PC-9 (cell line): ENCODE results near the gene IMPG1. TPM values are rescaled to one million over a fixed set of nuclear protein-coding genes. Genes with fewer than 3 reads are reported as not detected.

Experiments
- BruUV-seq: library from RNA; stranded (reverse); fragments of 400-500 nt; replicated peaks from 2 replicates; lab custom pipeline; 2021; lab: Mats Ljungman, UMichigan
- CTCF ChIA-PET: fragments of 300-600 bp; sonication (Branson Sonifier 250); formaldehyde crosslinking; loops from one replicate; lab custom pipeline; 2022; ENCODE audit warnings: antibody characterized with exemption; lab: Charles Lee
- POLR2A ChIA-PET: fragments of 300-600 bp; sonication (Branson Sonifier 250); formaldehyde crosslinking; loops from one replicate; lab custom pipeline; 2022; ENCODE audit warnings: antibody characterized with exemption; ENCODE audit not compliant: unreplicated experiment; lab: Charles Lee
- DNase-seq, 2 experiments: peaks; one replicate each; pipeline versions ENCODE4 v3.0.0 to v3.0.0-alpha.2; 2015 to 2022; ENCODE audit warnings: mixed read lengths in 1 of 2
- H2AFZ ChIP-seq: fragments of 200-600 bp; sonication (generic); 2 replicates; pipeline ENCODE4 v1.8.1; 2017; ENCODE audit warnings: antibody characterized with exemption
- H3F3A ChIP-seq: fragments of 200-600 bp; sonication (generic); 2 replicates; pipeline ENCODE4 v1.8.1; 2017; ENCODE audit warnings: antibody characterized with exemption, mild to moderate bottlenecking, low read depth; ENCODE audit not compliant: insufficient read depth
- H3K27ac ChIP-seq: fragments of 200-600 bp; sonication (generic); 2 replicates; pipeline ENCODE4 v1.6.1; 2016; ENCODE audit warnings: mixed run types
- H3K27me3 ChIP-seq: fragments of 200-600 bp; sonication (generic); 2 replicates; pipeline ENCODE4 v1.6.1; 2016; ENCODE audit warnings: low read depth, mixed run types; ENCODE audit not compliant: insufficient read depth
- H3K36me3 ChIP-seq: fragments of 200-600 bp; sonication (generic); 2 replicates; pipeline ENCODE4 v1.6.1; 2016; ENCODE audit warnings: low read depth, mixed run types
- H3K4me1 ChIP-seq: fragments of 200-600 bp; sonication (generic); replicated peaks from 2 replicates; pipeline ENCODE4 v1.6.1; 2016; ENCODE audit warnings: mixed run types; ENCODE audit not compliant: insufficient read depth
- H3K4me2 ChIP-seq: fragments of 200-600 bp; sonication (generic); 2 replicates; pipeline ENCODE4 v1.6.1; 2017; ENCODE audit warnings: mixed run types
- H3K4me3 ChIP-seq: fragments of 200-600 bp; sonication (generic); 2 replicates; pipeline ENCODE4 v1.6.1; 2016; ENCODE audit warnings: mixed run types
- H3K79me2 ChIP-seq: fragments of 200-600 bp; sonication (generic); 2 replicates; pipeline ENCODE4 v1.6.1; 2017; ENCODE audit warnings: low read depth, mixed run types
- H3K9me2 ChIP-seq: fragments of 200-600 bp; sonication (generic); 2 replicates; pipeline ENCODE4 v1.8.1; 2017; ENCODE audit warnings: mild to moderate bottlenecking; ENCODE audit not compliant: insufficient read depth
- H3K9me3 ChIP-seq: fragments of 200-600 bp; sonication (generic); 2 replicates; pipeline ENCODE4 v1.8.1; 2016; ENCODE audit warnings: low read depth; ENCODE audit not compliant: insufficient read depth
- H4K20me1 ChIP-seq: fragments of 200-600 bp; sonication (generic); 2 replicates; pipeline ENCODE4 v1.8.1; 2017; ENCODE audit not compliant: insufficient read depth
- EZH2 ChIP-seq: fragments of 200-600 bp; sonication (generic); IDR thresholded peaks from 2 replicates; pipeline ENCODE4 v1.8.0; 2017; ENCODE audit warnings: antibody characterized with exemption, low read depth
- intact Hi-C: fragments of 100-400 bp; cut with micrococcal nuclease; formaldehyde crosslinking; loops from one replicate; pipeline ENCODE4 v1.10.0; 2022; ENCODE audit not compliant: unreplicated experiment
- total RNA-seq: library from RNA; stranded (reverse); gene quantifications from 2 replicates; pipeline ENCODE4 v1.2.3, GENCODE V29; 2021
- TF ChIP-seq, protein P1 (sequence below): fragments of 200-600 bp; sonication (generic); conservative IDR thresholded peaks from 2 replicates; pipeline ENCODE4 v1.6.1; 2017; ENCODE audit warnings: mixed run types, antibody characterized with exemption, mild to moderate bottlenecking, moderate library complexity

The IMPG1 gene
- total RNA-seq, 1 experiment from 2014 or later = not detected

DNA sequence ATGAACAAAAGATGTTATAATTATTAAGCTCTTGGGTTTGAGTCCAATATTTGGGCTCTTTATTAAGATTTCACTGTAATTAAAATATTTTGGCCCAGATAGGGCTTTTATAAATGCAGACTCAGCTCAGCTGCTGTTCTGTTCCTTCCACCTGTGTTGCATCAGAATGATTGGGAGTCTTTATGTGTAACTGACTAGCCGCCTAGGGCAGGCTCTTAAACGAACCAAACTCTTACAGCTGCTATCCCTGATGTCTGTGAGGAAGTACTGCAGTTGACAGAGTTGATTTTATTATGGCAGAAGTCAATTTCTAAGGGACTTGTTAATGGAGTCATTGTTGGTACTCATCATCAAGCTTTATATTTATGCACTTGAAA lies 178.7 kb downstream of the IMPG1 start:
- no peaks in the 10 kb centered on the region for H3K9me2 ChIP-seq
- no TSS peak for BruUV-seq
- DNase-seq = no peak
- H3K4me2 ChIP-seq = no peak overlapping the region
- no peaks in the 10 kb centered on the region for H3K4me1 ChIP-seq
- H3K9me3 ChIP-seq = no peaks in the 10 kb centered on the region
- TF ChIP-seq, protein P1, sequence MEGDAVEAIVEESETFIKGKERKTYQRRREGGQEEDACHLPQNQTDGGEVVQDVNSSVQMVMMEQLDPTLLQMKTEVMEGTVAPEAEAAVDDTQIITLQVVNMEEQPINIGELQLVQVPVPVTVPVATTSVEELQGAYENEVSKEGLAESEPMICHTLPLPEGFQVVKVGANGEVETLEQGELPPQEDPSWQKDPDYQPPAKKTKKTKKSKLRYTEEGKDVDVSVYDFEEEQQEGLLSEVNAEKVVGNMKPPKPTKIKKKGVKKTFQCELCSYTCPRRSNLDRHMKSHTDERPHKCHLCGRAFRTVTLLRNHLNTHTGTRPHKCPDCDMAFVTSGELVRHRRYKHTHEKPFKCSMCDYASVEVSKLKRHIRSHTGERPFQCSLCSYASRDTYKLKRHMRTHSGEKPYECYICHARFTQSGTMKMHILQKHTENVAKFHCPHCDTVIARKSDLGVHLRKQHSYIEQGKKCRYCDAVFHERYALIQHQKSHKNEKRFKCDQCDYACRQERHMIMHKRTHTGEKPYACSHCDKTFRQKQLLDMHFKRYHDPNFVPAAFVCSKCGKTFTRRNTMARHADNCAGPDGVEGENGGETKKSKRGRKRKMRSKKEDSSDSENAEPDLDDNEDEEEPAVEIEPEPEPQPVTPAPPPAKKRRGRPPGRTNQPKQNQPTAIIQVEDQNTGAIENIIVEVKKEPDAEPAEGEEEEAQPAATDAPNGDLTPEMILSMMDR = no peak
- TF ChIP-seq EZH2 = no peak
- no peaks in the 10 kb centered on the region for H3K27me3 ChIP-seq
- no peaks in the 10 kb centered on the region for H4K20me1 ChIP-seq
- intact Hi-C loops = no loop called here
- no peak overlapping the region for H3K27ac ChIP-seq
- no peak overlapping the region for H2AFZ ChIP-seq
- no peak overlapping the region for H3K4me3 ChIP-seq
- peaks cover 11% of the 10 kb centered on the region; the same call in 1 of the 2 replicates for H3F3A ChIP-seq
- ChIA-PET POLR2A (no interaction called here), CTCF (interaction anchor here (0.6 to 2.0 kb wide), 6 partner anchors 33 to 1557 kb away, joined by 3 to 7 read pairs (median 4); no protein-coding TSS in a partner anchor)
- no peaks in the 10 kb centered on the region for H3K79me2 ChIP-seq
- no peaks in the 10 kb centered on the region for H3K36me3 ChIP-seq

DNA sequence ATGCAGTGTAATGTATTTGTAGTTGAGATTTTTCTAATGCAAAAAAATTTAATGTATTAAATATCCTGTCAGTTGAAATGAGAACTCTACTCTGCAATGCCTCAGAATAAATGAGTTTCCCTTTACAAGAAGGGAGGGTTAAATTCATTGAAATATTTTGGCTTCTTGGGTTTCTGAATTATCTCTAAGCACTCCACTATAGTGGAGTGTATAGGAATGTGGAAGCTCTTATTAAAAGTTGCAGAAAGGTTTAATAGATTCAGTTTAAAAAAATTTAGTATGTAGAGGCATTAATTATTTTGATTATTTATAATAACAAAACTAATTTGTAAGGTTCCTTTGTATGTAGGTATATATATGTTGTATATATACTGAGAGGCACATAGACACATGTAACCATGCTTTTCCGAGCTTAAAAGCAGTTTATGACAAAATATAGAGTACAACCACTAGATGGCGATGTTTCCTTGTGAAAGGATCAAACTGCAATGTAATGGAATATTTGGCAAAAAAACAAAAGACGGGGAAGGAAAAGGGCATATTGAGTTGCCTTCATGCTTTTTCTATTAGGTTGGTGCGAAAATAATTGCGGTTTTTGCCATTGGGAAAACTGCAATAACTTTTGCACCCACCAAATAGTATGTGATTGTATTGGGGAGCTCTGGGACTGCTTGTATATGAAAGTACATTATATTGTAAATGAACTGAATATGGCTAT lies 179.2 kb downstream of the IMPG1 start:
- H2AFZ ChIP-seq = no peak overlapping the region
- no peaks in the 10 kb centered on the region for H4K20me1 ChIP-seq
- H3K9me3 ChIP-seq = no peaks in the 10 kb centered on the region
- H3K4me1 ChIP-seq = no peaks in the 10 kb centered on the region
- no TSS peak for BruUV-seq
- ChIA-PET POLR2A (no interaction called here), CTCF (interaction anchor here (0.6 to 2.0 kb wide), 6 partner anchors 14 to 272 kb away, joined by 3 to 7 read pairs (median 3); no protein-coding TSS in a partner anchor)
- peak in 1 of 2 experiments; percentile 45 for DNase-seq
- H3K4me3 ChIP-seq = no peak overlapping the region
- TF ChIP-seq, protein P1 = peak; percentile 89
- TF ChIP-seq EZH2 = no peak
- H3K4me2 ChIP-seq = no peak overlapping the region
- H3K27me3 ChIP-seq = no peaks in the 10 kb centered on the region
- no peaks in the 10 kb centered on the region for H3K79me2 ChIP-seq
- H3K9me2 ChIP-seq = no peaks in the 10 kb centered on the region
- peaks cover 11% of the 10 kb centered on the region; the same call in 1 of the 2 replicates for H3F3A ChIP-seq
- intact Hi-C loops = no loop called here
- H3K27ac ChIP-seq = no peak overlapping the region
- no peaks in the 10 kb centered on the region for H3K36me3 ChIP-seq

DNA sequence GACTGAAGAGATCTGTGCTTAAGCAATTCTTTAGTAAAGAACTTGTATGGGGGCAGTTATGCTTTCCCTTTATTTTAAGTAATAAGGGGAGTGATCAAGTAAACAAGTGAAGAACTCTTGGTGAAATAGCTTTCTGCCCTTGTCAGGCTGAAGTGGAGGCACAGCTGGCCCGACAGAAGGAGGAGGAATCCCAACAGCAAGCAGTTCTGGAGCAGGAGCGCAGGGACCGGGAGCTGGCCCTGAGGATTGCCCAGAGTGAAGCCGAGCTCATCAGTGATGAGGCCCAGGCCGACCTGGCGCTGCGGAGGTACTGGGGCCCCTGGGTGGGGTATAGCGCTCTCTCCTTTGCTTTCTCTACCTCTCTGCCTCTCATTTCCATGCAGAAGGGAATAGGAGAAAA lies 180.1 kb downstream of the IMPG1 start:
- Histone ChIP-seq H3K9me3 (no peaks in the 10 kb centered on the region), H3K27ac (no peak overlapping the region), H3K27me3 (no peaks in the 10 kb centered on the region), H3K4me1 (no peaks in the 10 kb centered on the region), H3K36me3 (no peaks in the 10 kb centered on the region), H3K9me2 (no peaks in the 10 kb centered on the region), H3K4me3 (no peak overlapping the region), H3K4me2 (no peak overlapping the region), H2AFZ (no peak overlapping the region), H3K79me2 (no peaks in the 10 kb centered on the region), H4K20me1 (no peaks in the 10 kb centered on the region), H3F3A (peaks cover 11% of the 10 kb centered on the region; the same call in 1 of the 2 replicates)
- CTCF ChIA-PET = interaction anchor here (0.6 to 2.0 kb wide), 3 partner anchors 40 to 329 kb away, joined by 4 to 9 read pairs (median 7); no protein-coding TSS in a partner anchor
- POLR2A ChIA-PET = no interaction called here
- TF ChIP-seq EZH2 = no peak
- TF ChIP-seq, protein P1 = no peak
- DNase-seq = no peak
- intact Hi-C loops = no loop called here
- no TSS peak for BruUV-seq
